OCI-LY3 (cell line): Measurements from ENCODE around the gene ANKRD39.
A peak's percentile ranks its signal among the peaks of the same experiment; 100 is the strongest.

ENCODE experiments used
- H2AFZ ChIP-seq: fragments of 200-600, 300-600 bp; shearing (Covaris generic); 2 replicates; pipeline ENCODE4 v1.6.0; 2014; ENCODE audit warnings: antibody characterized with exemption, low read depth, low read length
- H3K27ac ChIP-seq: fragments of 200-600, 300-600 bp; sonication (generic); 2 replicates; pipeline ENCODE4 v1.5.1; 2014; ENCODE audit warnings: mild to moderate bottlenecking, low read length, moderate library complexity, mixed read lengths
- H3K27me3 ChIP-seq: fragments of 200-600, 300-600 bp; sonication (generic); 2 replicates; pipeline ENCODE4 v1.6.1; 2014; ENCODE audit warnings: low read depth, low read length, mixed read lengths
- H3K36me3 ChIP-seq: fragments of 200-600, 300-600 bp; sonication (generic); replicated peaks from 2 replicates; pipeline ENCODE3; 2014; ENCODE audit warnings: low read depth, low read length, mixed read lengths
- H3K4me1 ChIP-seq: fragments of 300-600, 200-600 bp; sonication (generic); 2 replicates; pipeline ENCODE4 v1.6.1; 2014; ENCODE audit warnings: low read length, mixed read lengths
- H3K4me2 ChIP-seq: fragments of 200-600, 300-600 bp; sonication (generic); 2 replicates; pipeline ENCODE4 v1.6.1; 2014; ENCODE audit warnings: low read length, mixed read lengths
- H3K4me3 ChIP-seq: fragments of 300-600, 200-600 bp; sonication (generic); 2 replicates; pipeline ENCODE4 v1.5.1; 2014; ENCODE audit warnings: antibody characterized with exemption, mild to moderate bottlenecking, low read length, moderate library complexity
- H3K79me2 ChIP-seq: fragments of 300-600, 200-600 bp; shearing (Covaris generic); 2 replicates; pipeline ENCODE4 v1.6.1; 2014; ENCODE audit warnings: mild to moderate bottlenecking, low read length, mixed read lengths
- H3K9ac ChIP-seq: fragments of 300-600, 200-600 bp; shearing (Covaris generic); 2 replicates; pipeline ENCODE4 v1.6.0; 2014; ENCODE audit warnings: mild to moderate bottlenecking, low read length, moderate library complexity
- H3K9me3 ChIP-seq: fragments of 200-600, 300-600 bp; shearing (Covaris generic); 2 replicates; pipeline ENCODE4 v1.6.1; 2014; ENCODE audit warnings: low read length, mixed read lengths; ENCODE audit not compliant: insufficient read depth
- H4K20me1 ChIP-seq: fragments of 200-600, 300-600 bp; sonication (generic); 2 replicates; pipeline ENCODE4 v1.6.1; 2016; ENCODE audit warnings: low read length, mixed read lengths; ENCODE audit not compliant: insufficient read depth
- CTCF ChIP-seq: fragments of 200-600, 300-600 bp; sonication (generic); IDR thresholded peaks from 2 replicates; pipeline ENCODE4 v1.5.1; 2014; ENCODE audit warnings: antibody characterized with exemption, low read length, low read depth
- EZH2phosphoT487 ChIP-seq: fragments of 200-600 bp; shearing (Covaris generic); IDR thresholded peaks from 2 replicates; pipeline ENCODE4 v1.6.1; 2018; ENCODE audit warnings: antibody characterized with exemption, mixed run types, low read depth

Gene ANKRD39

GRCh38 chr2:96866586-96866985 is 8.8 kb upstream of the ANKRD39 start:
- H3K4me3 ChIP-seq = peak overlapping the region; percentile 87
- peaks cover 21% of the 10 kb centered on the region for H3K79me2 ChIP-seq
- H3K27ac ChIP-seq = no peak overlapping the region
- peak overlapping the region; percentile 49; the same call in 1 of the 2 replicates for H3K9ac ChIP-seq
- no peaks in the 10 kb centered on the region for H3K9me3 ChIP-seq
- no peak overlapping the region for H2AFZ ChIP-seq
- TF ChIP-seq CTCF = no peak
- TF ChIP-seq EZH2phosphoT487 = no peak
- H3K4me2 ChIP-seq = peak overlapping the region; percentile 92
- H3K27me3 ChIP-seq = peaks cover 4% of the 10 kb centered on the region; the same call in 1 of the 2 replicates
- peaks cover 5% of the 10 kb centered on the region for H3K4me1 ChIP-seq
- no peaks in the 10 kb centered on the region for H4K20me1 ChIP-seq
- peaks cover 11% of the 10 kb centered on the region for H3K36me3 ChIP-seq

- TF ChIP-seq EZH2phosphoT487 (no peak), CTCF (no peak)
- H3K79me2 ChIP-seq = peaks cover 21% of the 10 kb centered on the region
- H3K36me3 ChIP-seq = peaks cover 12% of the 10 kb centered on the region
- H2AFZ ChIP-seq = no peak overlapping the region
- peak overlapping the region; percentile 49; the same call in 1 of the 2 replicates for H3K9ac ChIP-seq
- peaks cover 5% of the 10 kb centered on the region for H3K4me1 ChIP-seq
- H4K20me1 ChIP-seq = no peaks in the 10 kb centered on the region
- peak overlapping the region; percentile 92 for H3K4me2 ChIP-seq
- no peak overlapping the region for H3K27ac ChIP-seq
- peak overlapping the region; percentile 87 for H3K4me3 ChIP-seq
- H3K27me3 ChIP-seq = peaks cover 4% of the 10 kb centered on the region; the same call in 1 of the 2 replicates
- no peaks in the 10 kb centered on the region for H3K9me3 ChIP-seq
These were observed 8.3 kb upstream of the ANKRD39 start for GRCh38 chr2:96866149-96866548.

- H4K20me1 ChIP-seq = no peaks in the 10 kb centered on the region
These were observed 7.8 kb upstream of the ANKRD39 start for GRCh38 chr2:96865654-96866053.

More at GRCh38 chr2:96865654-96866053, 7.8 kb upstream of the ANKRD39 start:
- Histone ChIP-seq H3K9ac (no peak overlapping the region), H3K36me3 (peaks cover 16% of the 10 kb centered on the region), H3K79me2 (peaks cover 21% of the 10 kb centered on the region), H3K27me3 (peaks cover 4% of the 10 kb centered on the region; the same call in 1 of the 2 replicates), H3K4me2 (no peak overlapping the region), H2AFZ (no peak overlapping the region), H3K4me3 (no peak overlapping the region), H3K27ac (no peak overlapping the region), H3K9me3 (no peaks in the 10 kb centered on the region), H3K4me1 (peaks cover 5% of the 10 kb centered on the region)
- TF ChIP-seq CTCF = no peak
- no peak for TF ChIP-seq EZH2phosphoT487
